HK-2 (cell line): ENCODE data around the gene CACNA1C.

Source experiments
- DNase-seq: peaks from one replicate; pipeline ENCODE4 v3.0.0-alpha.2; 2018; ENCODE audit not compliant: unreplicated experiment

Gene CACNA1C

GRCh38 chr12:2171672-2172426, 119.1 kb downstream of the CACNA1C start:
- DNase-seq = no peak

DNA sequence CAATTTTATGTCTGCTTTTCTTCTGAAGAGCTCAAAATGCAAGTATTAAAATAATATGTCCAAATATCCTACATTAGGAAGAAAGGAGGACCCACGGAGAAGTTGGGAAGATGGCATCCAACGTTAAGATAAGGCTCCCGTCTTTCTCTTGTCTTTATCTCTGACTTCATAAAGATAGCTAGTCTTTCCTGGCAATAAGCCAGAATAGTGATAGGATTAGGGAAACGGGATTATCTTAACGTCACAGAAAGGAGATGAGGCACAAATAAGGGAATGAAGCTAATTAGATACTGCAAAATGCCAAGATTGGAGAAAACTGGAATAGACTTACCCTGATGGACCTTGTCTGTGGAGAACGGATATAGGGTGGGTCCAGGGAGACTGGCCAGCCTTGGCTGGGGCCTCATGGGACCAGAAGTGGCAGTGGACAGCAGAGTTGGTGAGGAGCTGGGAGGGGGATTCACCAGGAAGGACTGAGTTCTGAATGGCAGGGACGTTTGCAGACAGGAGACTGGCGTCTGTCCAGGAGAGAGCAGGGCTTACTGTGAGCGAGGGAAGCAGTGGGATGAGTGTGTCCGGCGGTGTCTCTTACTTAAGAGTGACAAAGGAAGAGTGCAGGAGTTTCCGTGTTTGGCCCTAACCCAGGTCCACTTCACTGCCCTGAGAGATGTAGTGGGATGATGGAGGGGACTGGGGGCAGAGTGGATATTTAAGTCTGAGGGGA, 119.9 kb downstream of the CACNA1C start:
- DNase-seq = no peak

GRCh38 chr12:2173971-2174370, 121.2 kb downstream of the CACNA1C start:
- no peak for DNase-seq

GRCh38 chr12:2177003-2177402, 124.2 kb downstream of the CACNA1C start:
- no peak for DNase-seq

- no peak for DNase-seq
Measured at GRCh38 chr12:2177751-2178150, 125.0 kb downstream of the CACNA1C start.

DNA sequence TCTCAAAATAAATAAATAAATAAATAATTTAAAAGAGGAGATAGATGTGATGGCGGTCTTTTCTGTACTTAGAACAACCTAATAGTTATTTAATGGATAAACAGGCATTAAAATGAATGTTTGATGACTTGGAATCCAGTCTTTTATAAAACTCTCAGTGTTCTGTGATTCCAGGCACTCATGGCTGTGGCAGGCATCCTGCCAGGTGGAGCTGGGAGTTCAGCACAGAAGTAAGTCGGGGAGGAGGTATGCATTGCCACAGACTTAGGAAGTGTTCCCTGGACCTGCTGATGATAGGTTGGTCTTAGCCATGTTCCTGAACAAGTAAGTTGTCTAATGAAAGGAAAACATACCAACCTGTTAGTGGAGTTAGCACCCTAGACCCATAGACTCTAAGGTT, 126.3 kb downstream of the CACNA1C start:
- DNase-seq = no peak

- peak; percentile 20 for DNase-seq
Measured at GRCh38 chr12:2179953-2180736, 127.4 kb downstream of the CACNA1C start.

GRCh38 chr12:2180737-2181082, 127.9 kb downstream of the CACNA1C start:
- DNase-seq = no peak

GRCh38 chr12:2183556-2184541, 131.1 kb downstream of the CACNA1C start:
- DNase-seq = no peak

DNA sequence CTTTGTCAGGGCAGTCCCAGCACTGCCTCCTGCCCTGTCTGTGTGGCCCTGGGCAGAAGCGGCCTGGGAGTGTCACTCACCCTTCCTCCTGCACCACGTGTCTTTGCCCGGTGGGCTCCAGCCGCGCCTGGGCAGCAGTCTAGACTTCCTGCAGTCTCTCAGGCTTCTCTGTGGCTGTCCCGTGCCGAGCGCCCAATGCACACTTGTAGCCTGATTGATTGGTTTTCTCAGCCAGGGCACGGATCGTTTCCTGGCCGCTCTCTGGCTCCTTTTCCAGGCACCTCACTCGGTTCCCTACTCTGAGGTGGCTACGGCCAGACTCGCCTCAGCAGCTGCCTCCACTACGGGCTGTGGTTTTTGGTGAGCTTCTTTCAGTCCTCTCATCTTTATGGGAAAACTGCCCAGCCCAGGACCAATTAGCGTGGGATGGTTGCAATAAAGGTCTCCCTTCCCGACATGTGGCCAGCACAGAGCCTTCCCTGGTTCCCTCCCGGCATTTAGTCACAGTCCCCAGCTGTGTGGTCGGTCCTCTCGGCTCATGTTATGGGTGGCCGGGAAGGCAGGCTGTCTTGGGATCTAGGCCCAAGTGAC, 133.1 kb downstream of the CACNA1C start:
- no peak for DNase-seq

- DNase-seq = no peak
Measured at GRCh38 chr12:2187195-2187945, 134.6 kb downstream of the CACNA1C start.

DNA sequence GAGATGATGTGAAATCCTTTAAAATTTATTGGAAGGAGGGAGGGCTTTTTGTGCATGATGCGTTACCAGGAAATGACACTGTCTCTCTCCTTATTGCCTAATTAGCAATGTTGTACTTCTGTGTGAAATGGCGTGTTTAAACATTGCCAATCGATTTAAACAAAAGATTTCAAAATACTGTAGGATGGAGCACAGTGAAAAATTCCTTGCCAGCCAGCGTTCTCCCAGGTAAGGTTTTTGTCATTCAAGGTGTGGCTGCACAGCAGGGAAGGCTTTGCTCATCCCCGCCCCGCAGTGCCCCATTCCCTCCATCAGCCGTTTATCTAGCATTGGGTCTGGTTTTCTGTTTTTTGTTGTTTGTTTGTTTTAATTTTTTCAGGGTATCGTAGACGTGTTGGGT, 137.3 kb downstream of the CACNA1C start:
- no peak for DNase-seq

- DNase-seq = no peak
Measured at GRCh38 chr12:2190896-2191533, 138.2 kb downstream of the CACNA1C start.

DNA sequence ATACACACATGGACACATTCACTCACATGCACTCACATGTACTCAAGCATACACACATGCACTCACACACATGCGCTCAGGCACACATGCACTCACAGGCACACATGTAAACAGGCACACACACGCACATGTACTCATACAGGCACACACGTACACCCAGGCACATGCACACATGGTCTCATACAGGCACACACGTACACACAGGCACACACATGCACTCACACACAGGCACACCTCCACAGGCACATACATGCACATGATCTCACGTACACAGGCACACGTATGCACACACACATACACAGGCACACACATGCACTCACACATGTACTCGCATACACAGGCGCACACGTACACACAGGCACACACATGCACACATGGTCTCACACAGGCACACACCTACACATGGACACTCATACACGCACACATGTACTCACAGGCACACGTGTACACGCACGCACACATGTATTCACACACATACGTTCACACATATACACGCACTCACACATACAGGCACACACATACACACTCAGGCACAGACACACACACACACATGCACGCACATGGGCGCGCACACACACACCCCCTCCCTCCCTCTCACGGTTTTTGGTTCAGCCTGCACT, 138.9 kb downstream of the CACNA1C start:
- DNase-seq = no peak

DNA sequence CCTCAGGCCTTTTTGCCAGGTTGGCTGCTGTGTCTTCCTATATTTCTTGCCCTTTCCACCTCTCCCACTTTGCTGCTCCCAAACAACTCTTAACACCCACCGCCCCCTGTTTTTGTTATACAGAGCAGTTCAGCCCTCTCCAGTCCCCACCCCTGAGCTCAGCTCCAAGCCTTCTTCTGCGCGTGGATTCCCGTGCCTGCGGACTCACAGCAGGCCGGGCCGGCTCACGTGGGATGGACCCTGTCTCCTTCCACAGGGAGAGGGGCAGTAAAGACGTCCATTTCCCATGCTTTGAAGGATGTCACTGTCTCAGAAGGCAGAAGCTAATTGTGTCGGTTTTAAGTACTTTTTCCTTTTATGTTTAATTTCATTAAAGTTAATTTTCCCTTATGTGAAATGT, 139.4 kb downstream of the CACNA1C start:
- no peak for DNase-seq

DNA sequence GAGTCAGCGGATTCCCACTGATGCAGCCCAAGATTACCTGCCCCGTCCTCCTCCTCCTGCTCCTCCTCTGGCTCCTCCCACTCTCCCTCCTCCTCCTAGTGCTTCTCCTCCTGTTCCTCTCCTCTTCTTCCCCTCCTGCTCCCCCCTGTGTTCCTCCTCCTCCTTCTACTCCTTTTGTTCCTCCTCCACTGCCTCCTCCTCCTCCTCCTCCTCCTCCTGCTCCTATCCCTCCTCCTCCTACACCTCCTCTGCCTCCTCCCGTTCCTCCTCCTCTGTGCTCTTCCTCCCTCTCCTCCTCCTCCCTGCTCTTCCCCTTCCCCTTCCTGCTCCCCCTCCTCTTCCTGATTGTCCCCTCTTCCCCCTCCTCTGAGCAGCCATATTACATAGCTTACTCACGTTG, 141.3 kb downstream of the CACNA1C start:
- DNase-seq = no peak

- no peak for DNase-seq
Measured at GRCh38 chr12:2194571-2194970, 141.8 kb downstream of the CACNA1C start.

GRCh38 chr12:2195085-2195484, 142.3 kb downstream of the CACNA1C start:
- DNase-seq = no peak

GRCh38 chr12:2198005-2198501, 145.3 kb downstream of the CACNA1C start:
- peak; percentile 47 for DNase-seq
